ENCODE data around the gene CCDC77. TPM values are rescaled to one million over a fixed set of nuclear protein-coding genes. Genes with fewer than 3 reads are reported as not detected.

Gene CCDC77
- total RNA-seq, 1 experiment from 2014 or later = 12.3 TPM

DNA sequence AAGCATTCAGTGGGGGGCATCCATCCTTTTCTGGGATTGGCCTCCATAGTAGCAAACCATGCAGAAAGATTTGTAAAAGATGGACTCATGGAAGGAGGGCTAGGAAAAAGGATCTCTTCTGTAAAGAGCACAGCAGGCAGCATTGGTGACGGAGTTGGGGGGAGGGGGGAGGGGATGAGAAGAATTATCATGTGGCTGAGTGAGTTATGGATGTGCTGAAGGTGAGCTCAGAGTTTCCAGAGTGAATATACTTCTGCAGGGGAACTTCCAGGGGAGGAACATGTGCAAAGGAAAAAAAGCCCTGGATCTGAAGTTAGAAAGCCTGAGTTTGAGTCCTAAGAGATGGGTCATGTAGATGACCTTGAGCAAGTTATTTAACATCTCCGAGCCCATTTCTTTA, 54.4 kb downstream of the CCDC77 start:
- no peak overlapping the region for H3K4me2 ChIP-seq (ENCODE audit: low read length)
- BruUV-seq (replicated peaks) = no TSS peak
- ChIA-PET CTCF (interaction anchor here (1.9 kb wide), 1 partner anchor 14 kb away, joined by 4 read pairs; no protein-coding TSS in a partner anchor), RAD21 (ENCODE audit: low non-redundant PET in 1 of 2, low total read pairs in 2 of 2, uncharacterized antibody in 2 of 2, unreplicated experiment in 2 of 2) (interaction anchor here in 1 of 2 experiments (0.7 kb wide), 1 partner anchor 88 kb away, joined by 3 read pairs; no protein-coding TSS in a partner anchor), POLR2A (no interaction called here)
- H3K79me2 ChIP-seq (ENCODE audit: insufficient read depth, low read length) = no peaks in the 10 kb centered on the region
- no peak overlapping the region for H3K9ac ChIP-seq (ENCODE audit: low read length)
- intact Hi-C loops (cut with micrococcal nuclease) = no loop called here
- H3K4me1 ChIP-seq (ENCODE audit: control insufficient read depth in 1 of 2, insufficient read depth in 2 of 2, low read length in 2 of 2) = peaks cover 5 to 14% of the 10 kb centered on the region in 2 experiments
- H4K20me1 ChIP-seq (ENCODE audit: insufficient read depth) = no peaks in the 10 kb centered on the region
- no peak overlapping the region for H2AFZ ChIP-seq (ENCODE audit: low read depth, low read length, poor library complexity, severe bottlenecking)
- H3K27ac ChIP-seq (ENCODE audit: low read depth, low read length) = no peak overlapping the region
- no peak overlapping the region for H3K4me3 ChIP-seq (replicated peaks in 1 of 2; ENCODE audit: low read depth in 1 of 2, low read length in 2 of 2)
- no peaks in the 10 kb centered on the region for H3K27me3 ChIP-seq (ENCODE audit: insufficient read depth, low read length)
- DNase-seq (ENCODE audit: low read depth, low spot score) (no peak), ATAC-seq (no peak)
- TF ChIP-seq FOSL1 (IDR thresholded peaks at IDR 0.05; ENCODE audit: low read depth) = no peak
- TF ChIP-seq, protein P1, sequence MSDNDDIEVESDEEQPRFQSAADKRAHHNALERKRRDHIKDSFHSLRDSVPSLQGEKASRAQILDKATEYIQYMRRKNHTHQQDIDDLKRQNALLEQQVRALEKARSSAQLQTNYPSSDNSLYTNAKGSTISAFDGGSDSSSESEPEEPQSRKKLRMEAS (IDR thresholded peaks at IDR 0.05) = no peak
- no peak for TF ChIP-seq YY1 (IDR thresholded peaks at IDR 0.05; ENCODE audit: extremely low read depth, insufficient replicate concordance, low read depth, low read length)
- no peak for TF ChIP-seq RAD21 (IDR thresholded peaks at IDR 0.05; ENCODE audit: low read depth)
- TF ChIP-seq ZFX (IDR thresholded peaks at IDR 0.05) = no peak
- TF ChIP-seq EZH2phosphoT487 (IDR thresholded peaks at IDR 0.05; ENCODE audit: borderline replicate concordance) = no peak
- no peak for TF ChIP-seq SRF (IDR thresholded peaks at IDR 0.05; ENCODE audit: low read depth)
- TF ChIP-seq SP1 (IDR thresholded peaks at IDR 0.05; ENCODE audit: low read depth) = no peak
- TF ChIP-seq, protein P2, sequence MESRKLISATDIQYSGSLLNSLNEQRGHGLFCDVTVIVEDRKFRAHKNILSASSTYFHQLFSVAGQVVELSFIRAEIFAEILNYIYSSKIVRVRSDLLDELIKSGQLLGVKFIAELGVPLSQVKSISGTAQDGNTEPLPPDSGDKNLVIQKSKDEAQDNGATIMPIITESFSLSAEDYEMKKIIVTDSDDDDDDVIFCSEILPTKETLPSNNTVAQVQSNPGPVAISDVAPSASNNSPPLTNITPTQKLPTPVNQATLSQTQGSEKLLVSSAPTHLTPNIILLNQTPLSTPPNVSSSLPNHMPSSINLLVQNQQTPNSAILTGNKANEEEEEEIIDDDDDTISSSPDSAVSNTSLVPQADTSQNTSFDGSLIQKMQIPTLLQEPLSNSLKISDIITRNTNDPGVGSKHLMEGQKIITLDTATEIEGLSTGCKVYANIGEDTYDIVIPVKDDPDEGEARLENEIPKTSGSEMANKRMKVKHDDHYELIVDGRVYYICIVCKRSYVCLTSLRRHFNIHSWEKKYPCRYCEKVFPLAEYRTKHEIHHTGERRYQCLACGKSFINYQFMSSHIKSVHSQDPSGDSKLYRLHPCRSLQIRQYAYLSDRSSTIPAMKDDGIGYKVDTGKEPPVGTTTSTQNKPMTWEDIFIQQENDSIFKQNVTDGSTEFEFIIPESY (IDR thresholded peaks at IDR 0.05; ENCODE audit: extremely low read depth, insufficient replicate concordance, low read length) = no peak
- TF ChIP-seq CBX3 (IDR thresholded peaks at IDR 0.05; ENCODE audit: low read depth) = no peak
- TF ChIP-seq TCF7L2 (IDR thresholded peaks at IDR 0.05; ENCODE audit: borderline replicate concordance, extremely low read depth, insufficient read depth, insufficient read length) = no peak
- no peak for TF ChIP-seq EZH2 (IDR thresholded peaks at IDR 0.05)
- no peak for TF ChIP-seq SIN3A (IDR thresholded peaks at IDR 0.05; ENCODE audit: low read depth)
- H3K9me2 ChIP-seq (ENCODE audit: insufficient read depth) = no peaks in the 10 kb centered on the region
- no peaks in the 10 kb centered on the region for H3K36me3 ChIP-seq (ENCODE audit: control insufficient read depth in 1 of 2, insufficient read depth in 2 of 2, low read length in 2 of 2)
- no peaks in the 10 kb centered on the region for H3K9me3 ChIP-seq (ENCODE audit: control insufficient read depth in 1 of 2, insufficient read depth in 1 of 2, low read depth in 1 of 2, low read length in 2 of 2)

All from HCT116 (cell line).